ENCODE results near the gene B4GALT2.
A peak's percentile ranks its signal among the peaks of the same experiment; 100 is the strongest.

B4GALT2 gene

GRCh38 chr1:44002606-44003157 lies 23.7 kb downstream of the B4GALT2 start:
- DNase-seq = no peak

- no peak for DNase-seq
Observed at GRCh38 chr1:44008259-44008658, 29.2 kb downstream of the B4GALT2 start.

- peak in 12 of 14 donors; percentile 29 to 92 (median 80) for DNase-seq
Observed at GRCh38 chr1:44010935-44011471, 32.0 kb downstream of the B4GALT2 start.

GRCh38 chr1:44012404-44012803 lies 33.4 kb downstream of the B4GALT2 start:
- DNase-seq = peak in 2 of 14 donors; percentile 42 to 68

- peak in 8 of 14 donors; percentile 45 to 74 (median 57) for DNase-seq
Observed at GRCh38 chr1:44012941-44013609, 34.1 kb downstream of the B4GALT2 start.

GRCh38 chr1:44013949-44014348 lies 34.9 kb downstream of the B4GALT2 start:
- peak in 5 of 14 donors; percentile 49 to 67 (median 54) for DNase-seq

GRCh38 chr1:44014365-44015104 lies 35.5 kb downstream of the B4GALT2 start:
- peak in 4 of 14 donors; percentile 51 to 70 (median 60) for DNase-seq

- DNase-seq = peak in 5 of 14 donors; percentile 25 to 54 (median 39)
Observed at GRCh38 chr1:44015206-44015605, 36.2 kb downstream of the B4GALT2 start.

GRCh38 chr1:44016041-44016889 lies 37.3 kb downstream of the B4GALT2 start:
- DNase-seq = peak in 11 of 14 donors; percentile 10 to 81 (median 71)

GRCh38 chr1:44016890-44017400 lies 37.9 kb downstream of the B4GALT2 start:
- DNase-seq = peak in 8 of 14 donors; percentile 41 to 80 (median 55)

- peak in 10 of 14 donors; percentile 15 to 74 (median 48) for DNase-seq
Observed at GRCh38 chr1:44019466-44019948, 40.5 kb downstream of the B4GALT2 start.

- DNase-seq = no peak
Observed at GRCh38 chr1:44020464-44020863, 41.5 kb downstream of the B4GALT2 start.

- DNase-seq = no peak
Observed at GRCh38 chr1:44021156-44021555, 42.1 kb downstream of the B4GALT2 start.

- DNase-seq = no peak
Observed at GRCh38 chr1:44021581-44022321, 42.7 kb downstream of the B4GALT2 start.

- no peak for DNase-seq
Observed at GRCh38 chr1:44024031-44024902, 45.3 kb downstream of the B4GALT2 start.

- no peak for DNase-seq
Observed at GRCh38 chr1:44024903-44025525, 46.0 kb downstream of the B4GALT2 start.

- no peak for DNase-seq
Observed at GRCh38 chr1:44025816-44026215, 46.8 kb downstream of the B4GALT2 start.

- no peak for DNase-seq
Observed at GRCh38 chr1:44027320-44027719, 48.3 kb downstream of the B4GALT2 start.

GRCh38 chr1:44029260-44029910 lies 50.4 kb downstream of the B4GALT2 start:
- no peak for DNase-seq

Measured in C1 segment of cervical spinal cord (tissue), 14 donors.